Adrenal gland (tissue), 19 donors: ENCODE data around the gene MBD4. TPM values are rescaled to one million over a fixed set of nuclear protein-coding genes. Genes with fewer than 3 reads are reported as not detected.
"Not testable (repeated sequence)": the region's sequence is repeated elsewhere in the genome, so short reads cannot be mapped to it uniquely, and the experiment has no call there.

ENCODE experiments used
- DNase-seq, 7 donors: peaks; one replicate each; pipeline ENCODE4 v3.0.0-alpha.2; 2019 to 2020
- H3K27ac ChIP-seq, 5 donors: fragments of 200-600 bp; sonication (generic) in 4 of 5; 1 replicate in 3 of 5; 2 replicates in 2 of 5; pipeline versions ENCODE4 v1.5.1 to v1.8.0; 2016 to 2020; ENCODE audit warnings: mild to moderate bottlenecking in 1 of 5
- H3K27me3 ChIP-seq: fragments of 200-600 bp; 2 replicates; pipeline ENCODE4 v1.8.0; 2021
- H3K36me3 ChIP-seq, 2 donors: fragments of 200-600 bp; replicated peaks in 1 of 2; 1 replicate in 1 of 2; 2 replicates in 1 of 2; pipeline versions ENCODE4 v1.5.1 to v1.8.0; 2018 to 2022
- H3K4me1 ChIP-seq, 2 donors: fragments of 200-600 bp; replicated peaks in 1 of 2; 1 replicate in 1 of 2; 2 replicates in 1 of 2; pipeline versions ENCODE4 v1.5.1 to v1.8.0; 2018 to 2021
- H3K4me3 ChIP-seq, 4 donors: fragments of 200-600 bp; sonication (generic) in 3 of 4; one replicate each; pipeline ENCODE4 v1.5.1; 2016 to 2018
- H3K9me3 ChIP-seq, 3 donors: fragments of 200-600 bp; sonication (generic) in 1 of 3; replicated peaks in 1 of 3; 1 replicate in 2 of 3; 2 replicates in 1 of 3; pipeline versions ENCODE4 v1.5.1 to v1.8.0; 2016 to 2021
- POLR2A ChIP-seq, 2 donors: fragments of 450-650 bp; IDR thresholded peaks; one replicate each; pipeline ENCODE4 v1.6.1; 2017; ENCODE audit warnings: antibody characterized with exemption in 2 of 2, mild to moderate bottlenecking in 2 of 2, moderate library complexity in 1 of 2
- WGBS, 4 donors: extraction: QIAGEN DNeasy Blood & Tissue Kit in 2 of 4; methylation state at CpG; one replicate each; pipeline versions ENCODE4 v1.1.5 to v1.1.7; 2013 to 2017; 5-methylcytosine and 5-hydroxymethylcytosine counted together
- intact Hi-C, 2 donors: fragments of 100-400 bp; cut with DNase I; formaldehyde crosslinking; loops; one replicate each; pipeline versions ENCODE4 v1.14.1 to v1.15.0; 2022 to 2023
- long read RNA-seq, 10 donors: library from polyadenylated mRNA in 3 of 10; unstranded in 2 of 10; stranded (forward) in 1 of 10; transcript quantifications; one replicate each; pipeline ENCODE4 v2.0.0 and lab custom pipeline, GENCODE V29; 2021 to 2026
- polyA plus RNA-seq, 3 donors: library from polyadenylated mRNA; stranded (reverse); fragments of 200-250 nt in 2 of 3; fragments of 350-450 nt in 1 of 3; fragmentation: Illumina TruSeq in 1 of 3; extraction: RNeasy Lipid Tissue Mini Kit (QIAGEN cat#74804) in 1 of 3; gene quantifications; one replicate each; pipeline ENCODE4 v1.2.3, GENCODE V29; 2013 to 2014
- total RNA-seq, 9 donors: library from RNA; depleted of rRNA in 4 of 9; stranded (reverse); fragments of >200 nt in 4 of 9; fragments of 120-200 nt in 1 of 9; fragmentation: NEBNext Ultra II Directional in 1 of 9; extraction: Animal tissue kit (Norgen Biotek cat#: 25700) in 1 of 9; gene quantifications; one replicate each; pipeline versions ENCODE4 v1.1.0 to v1.2.4, GENCODE V29; 2013 to 2023
- TF ChIP-seq, protein P1 (sequence below), 6 experiments: fragments of 450-650 bp in 4 of 6; fragments of 200-600 bp in 2 of 6; sonication (generic) in 1 of 6; IDR thresholded peaks; 1 replicate in 5 of 6; 2 replicates in 1 of 6; pipeline versions ENCODE4 v1.5.1 to v1.8.0; 2016 to 2021; ENCODE audit warnings: antibody characterized with exemption in 6 of 6, mild to moderate bottlenecking in 2 of 6, moderate library complexity in 1 of 6
- donor health status: healthy with polysubstance abuse.
- donor health status: Bipolar disorder and iron deficiency.
- donor health status: DM: yes; HTN: yes; CAD: no.
- donor health status: DM: no; HTN: no; CAD: no.
- donor health status: DM: no; HTN: no; CAD: no.
- donor health status: DM: yes; HTN: yes; CAD: no.

The MBD4 gene
- 10 to 100 TPM in 8 of 9 donors, 1 to 10 TPM in 1; 9.9 to 32.3 (median 26.0) TPM for total RNA-seq
- 10 to 100 TPM; 13.3 to 28.9 (median 13.4) TPM for polyA plus RNA-seq
- long read RNA-seq, donor 1, partial matches to known transcripts = 0 of 4 reads
- long read RNA-seq, donor 1, other reads (novel, unspliced or antisense) = 0 of 4 reads
- long read RNA-seq, donor 2, partial matches to known transcripts = 12 of 13 reads
- long read RNA-seq, donor 2, other reads (novel, unspliced or antisense) = 0 of 13 reads
- long read RNA-seq, donor 3 = 0 reads
- long read RNA-seq, donor 4, partial matches to known transcripts = 26 of 35 reads
- long read RNA-seq, donor 4, other reads (novel, unspliced or antisense) = 3 of 35 reads
- long read RNA-seq, donor 5, transcript MBD4-201 (8 exons, 2,470 nt) = minor isoform, 17 of 68 reads
- long read RNA-seq, donor 5, transcript MBD4-203 (8 exons, 2,478 nt) = major isoform, 35 of 68 reads
- long read RNA-seq, donor 5, partial matches to known transcripts = 9 of 68 reads
- long read RNA-seq, donor 5, other reads (novel, unspliced or antisense) = 4 of 68 reads
- long read RNA-seq, donor 6, partial matches to known transcripts = 30 of 34 reads
- long read RNA-seq, donor 6, other reads (novel, unspliced or antisense) = 1 of 34 reads
- long read RNA-seq, donor 7, partial matches to known transcripts = 0 of 2 reads
- long read RNA-seq, donor 7, other reads (novel, unspliced or antisense) = 0 of 2 reads
- long read RNA-seq, donor 8, transcript MBD4-203 (8 exons, 2,478 nt) = major isoform, 6 of 15 reads
- long read RNA-seq, donor 8, partial matches to known transcripts = 5 of 15 reads
- long read RNA-seq, donor 8, other reads (novel, unspliced or antisense) = 0 of 15 reads
- long read RNA-seq, donor 9, partial matches to known transcripts = 5 of 8 reads
- long read RNA-seq, donor 9, other reads (novel, unspliced or antisense) = 0 of 8 reads
- long read RNA-seq, donor 10, partial matches to known transcripts = 0 of 5 reads
- long read RNA-seq, donor 10, other reads (novel, unspliced or antisense) = 0 of 5 reads

DNA sequence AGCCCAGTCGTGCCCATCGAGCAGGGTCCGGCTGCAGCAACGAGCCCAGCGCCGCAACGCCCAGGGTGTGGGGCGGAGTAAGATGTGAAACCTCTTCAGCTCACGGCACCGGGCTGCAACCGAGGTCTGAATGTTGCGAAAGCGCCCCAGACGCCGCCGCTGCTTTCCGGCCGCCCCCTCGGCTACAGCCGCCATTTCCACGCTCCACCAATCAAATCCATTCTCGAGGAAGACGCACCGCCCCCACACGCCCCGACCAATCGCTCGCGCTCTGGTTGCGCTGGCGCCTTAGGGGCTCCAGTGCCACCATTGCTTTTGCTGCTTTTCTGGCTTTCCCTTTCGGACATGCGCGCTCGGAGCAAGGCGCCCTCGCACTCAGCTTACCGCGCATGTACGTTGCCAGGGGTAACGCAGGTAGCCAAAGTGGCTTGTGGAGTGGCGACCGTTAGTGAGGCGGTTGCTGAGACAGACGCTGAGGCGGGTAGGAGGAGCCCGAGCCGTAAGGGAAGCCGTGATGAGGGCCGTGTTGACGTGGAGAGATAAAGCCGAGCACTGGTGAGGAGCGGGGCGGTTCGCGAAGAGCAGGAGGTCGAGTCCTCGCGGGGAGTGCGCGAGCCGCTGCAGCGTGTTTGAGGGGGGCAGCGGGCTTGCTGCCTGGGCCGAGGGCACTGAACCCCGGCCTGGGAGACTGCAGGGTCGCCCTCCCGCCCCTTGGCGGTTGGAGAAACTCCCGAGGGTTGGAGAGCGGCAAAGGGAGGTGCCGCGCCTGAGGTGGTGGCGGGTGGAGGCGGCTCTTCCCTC lies at the start of gene MBD4, which contains the start of gene IFT122:
TSS of gene MBD4 (minus strand) at position 132 of the 801 bp plus-strand sequence. CDS start at position 17, 115 bp downstream.
TSS of gene IFT122 (plus strand) at position 408 of the 801 bp plus-strand sequence. CDS start at position 515, 107 bp downstream.
- DNase-seq = peak; percentile 97 to 99 (median 99)
- H3K9me3 ChIP-seq = no peaks in the 10 kb centered on the region
- peak within 1 kb of the TSS; percentile 48 to 91 (median 69) for H3K4me3 ChIP-seq
- peak within 1 kb of the TSS; percentile 61 to 99 (median 91) for H3K27ac ChIP-seq
- 0 to 1% (median 0%) methylated on average over 30 to 75 of the region's 75 CpGs for WGBS, 4 donors
- TF ChIP-seq, protein P1, sequence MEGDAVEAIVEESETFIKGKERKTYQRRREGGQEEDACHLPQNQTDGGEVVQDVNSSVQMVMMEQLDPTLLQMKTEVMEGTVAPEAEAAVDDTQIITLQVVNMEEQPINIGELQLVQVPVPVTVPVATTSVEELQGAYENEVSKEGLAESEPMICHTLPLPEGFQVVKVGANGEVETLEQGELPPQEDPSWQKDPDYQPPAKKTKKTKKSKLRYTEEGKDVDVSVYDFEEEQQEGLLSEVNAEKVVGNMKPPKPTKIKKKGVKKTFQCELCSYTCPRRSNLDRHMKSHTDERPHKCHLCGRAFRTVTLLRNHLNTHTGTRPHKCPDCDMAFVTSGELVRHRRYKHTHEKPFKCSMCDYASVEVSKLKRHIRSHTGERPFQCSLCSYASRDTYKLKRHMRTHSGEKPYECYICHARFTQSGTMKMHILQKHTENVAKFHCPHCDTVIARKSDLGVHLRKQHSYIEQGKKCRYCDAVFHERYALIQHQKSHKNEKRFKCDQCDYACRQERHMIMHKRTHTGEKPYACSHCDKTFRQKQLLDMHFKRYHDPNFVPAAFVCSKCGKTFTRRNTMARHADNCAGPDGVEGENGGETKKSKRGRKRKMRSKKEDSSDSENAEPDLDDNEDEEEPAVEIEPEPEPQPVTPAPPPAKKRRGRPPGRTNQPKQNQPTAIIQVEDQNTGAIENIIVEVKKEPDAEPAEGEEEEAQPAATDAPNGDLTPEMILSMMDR (IDR thresholded peaks at IDR 0.05) = peak in 1 of 6 experiments; percentile 22
- TF ChIP-seq POLR2A (IDR thresholded peaks at IDR 0.05) = peak; percentile 82 to 93
- intact Hi-C loops = no loop called here
- H3K4me1 ChIP-seq = peaks cover 10 to 74% of the 10 kb centered on the region in 2 donors
- H3K27me3 ChIP-seq = no peaks in the 10 kb centered on the region
- H3K36me3 ChIP-seq = peaks cover 0 to 29% of the 10 kb centered on the region in 2 donors

DNA sequence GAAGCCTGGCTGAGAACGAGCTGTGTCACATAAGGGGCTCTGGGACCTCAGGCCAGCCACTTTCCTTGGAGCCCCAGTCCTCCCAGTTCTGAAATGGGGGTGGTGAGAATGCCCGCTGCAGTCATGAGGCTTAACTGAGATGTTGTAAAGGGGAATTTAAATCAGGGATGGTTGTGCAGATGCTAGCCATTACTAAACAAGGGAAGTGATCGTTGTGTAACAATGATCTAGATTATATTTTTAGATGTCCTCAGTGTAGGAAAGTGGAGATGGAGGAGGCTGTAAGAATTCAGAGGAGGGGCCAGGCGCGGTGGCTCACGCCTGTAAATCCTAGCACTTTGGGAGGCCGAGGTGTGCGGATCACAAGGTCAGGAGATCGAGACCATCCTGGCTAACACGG lies 49.5 kb upstream of the MBD4 start:
- H3K4me1 ChIP-seq = peaks cover 25 to 38% of the 10 kb centered on the region in 2 donors
- not testable (repeated sequence) for H3K9me3 ChIP-seq, H3K27me3 ChIP-seq, H3K36me3 ChIP-seq, H3K4me3 ChIP-seq
- intact Hi-C loops = loop anchor here (5.0 to 10.0 kb wide), 2 partner anchors 118 to 336 kb away; partner anchors contain the start of gene PLXND1 (in 1 of the 2)
- WGBS, 4 donors = 77 to 92% (median 86%) methylated on average over 10 of the region's 10 CpGs
- peak overlapping the region in 3 of 5 donors; percentile 19 to 89 (median 74) for H3K27ac ChIP-seq
- DNase-seq = peak in 1 of 7 donors; percentile 29

DNA sequence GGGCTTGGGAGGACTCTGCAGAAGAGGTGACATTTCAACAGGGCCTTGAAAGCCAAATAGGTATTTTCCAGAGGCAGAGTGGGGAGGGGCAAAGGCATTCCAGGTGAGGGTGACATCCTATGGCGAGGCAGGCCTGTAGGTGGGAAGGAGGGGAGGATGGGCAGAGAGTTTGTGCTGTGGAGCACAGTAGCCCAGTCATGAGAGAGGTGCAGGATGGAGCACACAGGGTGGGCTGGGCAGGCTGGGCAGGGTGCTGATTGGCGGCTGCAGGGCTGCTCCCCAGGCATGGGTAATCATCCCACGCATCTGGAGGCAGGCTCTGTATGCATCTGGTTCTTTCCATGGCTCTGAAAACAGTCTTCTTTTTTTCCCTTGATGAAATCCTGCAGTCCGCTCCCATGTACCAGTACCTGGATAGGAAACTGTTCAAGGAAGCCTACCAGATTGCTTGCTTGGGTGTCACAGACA lies 48.2 kb upstream of the MBD4 start:
- intact Hi-C loops = loop anchor here (5.0 to 10.0 kb wide), 2 partner anchors 119 to 337 kb away; partner anchors contain the start of gene PLXND1 (in 1 of the 2)
- DNase-seq, H3K9me3 ChIP-seq, H3K36me3 ChIP-seq, H3K4me3 ChIP-seq, H3K27me3 ChIP-seq: not testable (repeated sequence)
- 74 to 94% (median 89%) methylated on average over 3 to 4 of the region's 4 CpGs for WGBS, 4 donors
- Histone ChIP-seq H3K4me1 (peaks cover 23 to 34% of the 10 kb centered on the region in 2 donors), H3K27ac (peak overlapping the region in 2 of 5 donors; percentile 78 to 94)

DNA sequence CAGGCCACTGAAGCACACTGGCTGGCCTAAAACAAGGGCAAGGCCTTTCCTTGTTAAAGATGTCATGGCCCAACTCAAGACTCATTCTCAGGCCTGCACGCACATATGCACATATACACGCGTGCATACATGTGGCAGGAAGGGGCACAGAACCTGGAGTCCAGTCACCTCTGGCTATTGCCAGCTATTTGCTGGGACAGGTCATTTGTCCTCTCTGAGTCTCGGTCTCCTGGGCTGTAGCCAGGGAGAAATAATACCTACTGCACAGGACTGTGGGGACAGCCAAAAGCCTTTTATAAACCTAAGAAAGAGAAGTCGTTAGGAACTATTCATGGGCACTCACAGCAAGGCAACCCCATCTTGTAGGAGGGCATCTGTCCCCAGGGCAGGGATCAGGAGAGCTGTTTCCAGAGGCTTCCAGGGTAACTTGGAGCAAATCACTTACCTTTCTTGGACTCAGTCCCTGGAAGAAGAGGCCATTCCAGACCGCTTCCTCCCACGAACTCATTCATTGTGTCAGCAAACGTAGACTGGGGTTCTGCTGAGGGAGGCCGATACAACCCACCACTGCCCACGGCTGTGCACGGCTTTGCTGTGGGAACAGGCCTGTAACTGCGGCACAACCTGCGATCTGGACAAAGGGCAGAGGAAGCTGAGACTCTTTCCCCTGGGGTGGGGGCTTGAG lies 47.6 kb upstream of the MBD4 start:
- Histone ChIP-seq H3K9me3 (no peaks in the 10 kb centered on the region), H3K4me3 (no peak overlapping the region), H3K36me3 (peaks cover 0 to 7% of the 10 kb centered on the region in 2 donors), H3K4me1 (peaks cover 23 to 34% of the 10 kb centered on the region in 2 donors), H3K27ac (peak overlapping the region in 3 of 5 donors; percentile 57 to 94 (median 78)), H3K27me3 (no peaks in the 10 kb centered on the region)
- intact Hi-C loops = loop anchor here (5.0 to 10.0 kb wide), 2 partner anchors 120 to 337 kb away; partner anchors contain the start of gene PLXND1 (in 1 of the 2)
- 86 to 95% (median 87%) methylated on average over 5 to 13 of the region's 13 CpGs for WGBS, 4 donors
- no peak for DNase-seq
- TF ChIP-seq, protein P1 (IDR thresholded peaks at IDR 0.05) = no peak
- no peak for TF ChIP-seq POLR2A (IDR thresholded peaks at IDR 0.05)
